HEK293T (cell line): ENCODE data around the gene NME1.

Experiments used
- CTCF ChIA-PET: fragments of 350-600 bp; formaldehyde crosslinking; extraction: SDS; loops from one replicate; lab custom pipeline; 2021; ENCODE audit warnings: antibody characterized with exemption, inconsistent platforms; lab: Yijun Ruan, JAX
- POLR2A ChIA-PET: fragments of 350-600 bp; formaldehyde crosslinking; extraction: SDS; loops from one replicate; lab custom pipeline; 2020; ENCODE audit warnings: antibody characterized with exemption, inconsistent platforms; lab: Yijun Ruan, JAX
- DNase-seq: peaks from one replicate; pipeline ENCODE4 v3.0.0; 2012; ENCODE audit warnings: mixed read lengths; ENCODE audit errors: extremely low spot score
- BHLHE40 ChIP-seq: fragments of 450-650 bp; IDR thresholded peaks from 2 replicates; pipeline ENCODE4 v1.6.1; 2016; ENCODE audit warnings: mild to moderate bottlenecking, moderate library complexity, borderline replicate concordance
- CTBP1 ChIP-seq: fragments of 450-650 bp; IDR thresholded peaks from 2 replicates; pipeline ENCODE4 v1.6.1; 2016; ENCODE audit warnings: borderline replicate concordance
- ELF4 ChIP-seq: fragments of 450-650 bp; IDR thresholded peaks from 2 replicates; pipeline ENCODE4 v1.6.1; 2017; ENCODE audit warnings: antibody characterized with exemption
- FOXA1 ChIP-seq: fragments of 450-650 bp; IDR thresholded peaks from 2 replicates; pipeline ENCODE4 v1.6.1; 2016; ENCODE audit warnings: mild to moderate bottlenecking
- FOXK2 ChIP-seq: fragments of 450-650 bp; IDR thresholded peaks from 2 replicates; pipeline ENCODE4 v1.6.1; 2016; ENCODE audit warnings: mild to moderate bottlenecking
- FOXM1 ChIP-seq: fragments of 450-650 bp; IDR thresholded peaks from 2 replicates; pipeline ENCODE4 v1.6.1; 2017; ENCODE audit warnings: mild to moderate bottlenecking, borderline replicate concordance
- HDGF ChIP-seq: fragments of 450-650 bp; IDR thresholded peaks from 2 replicates; pipeline ENCODE4 v1.6.1; 2017; ENCODE audit warnings: antibody characterized with exemption, borderline replicate concordance
- L3MBTL2 ChIP-seq: fragments of 450-650 bp; conservative IDR thresholded peaks from 2 replicates; pipeline ENCODE4 v1.6.1; 2016; ENCODE audit warnings: mild to moderate bottlenecking
- LEF1 ChIP-seq: fragments of 450-650 bp; IDR thresholded peaks from 2 replicates; pipeline ENCODE4 v1.6.1; 2017; ENCODE audit warnings: mild to moderate bottlenecking, borderline replicate concordance
- NFRKB ChIP-seq: fragments of 450-650 bp; IDR thresholded peaks from 2 replicates; pipeline ENCODE4 v1.6.1; 2016; ENCODE audit warnings: mild to moderate bottlenecking, moderate library complexity
- SP1 ChIP-seq: fragments of 450-650 bp; IDR thresholded peaks from 2 replicates; pipeline ENCODE4 v1.6.1; 2017
- SUZ12 ChIP-seq: fragments of 450-650 bp; IDR thresholded peaks from 2 replicates; pipeline ENCODE4 v1.6.1; 2016; ENCODE audit warnings: mild to moderate bottlenecking
- TARDBP ChIP-seq: fragments of 450-650 bp; IDR thresholded peaks from 2 replicates; pipeline ENCODE4 v1.6.1; 2016
- ZNF384 ChIP-seq: fragments of 450-650 bp; IDR thresholded peaks from 2 replicates; pipeline ENCODE4 v1.6.1; 2016
- TF ChIP-seq, protein P1 (sequence below): fragments of 450-650 bp; IDR thresholded peaks from 2 replicates; pipeline ENCODE4 v1.6.1; 2016

NME1 gene

DNA sequence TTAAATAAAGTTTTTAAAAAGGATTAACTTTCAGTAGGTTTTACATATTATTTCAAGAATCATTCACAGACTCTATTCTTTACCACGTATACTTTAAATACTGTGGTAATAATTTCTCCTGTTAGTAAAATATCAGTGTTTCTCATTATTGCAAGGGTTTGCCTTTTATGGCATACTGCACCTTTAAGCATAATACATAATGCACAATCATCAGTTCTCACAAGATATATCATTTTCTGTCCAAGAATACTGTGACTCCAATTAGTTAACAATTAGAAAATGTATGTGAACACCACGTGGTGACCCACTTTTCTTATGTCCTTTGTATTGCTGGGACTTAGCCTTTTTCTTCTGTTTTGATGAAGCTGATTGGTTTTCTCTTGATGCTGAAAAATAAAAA, 38.5 kb downstream of the NME1 start:
- POLR2A ChIA-PET = no interaction called here
- DNase-seq = no peak
- CTCF ChIA-PET = no interaction called here
- TF ChIP-seq, protein P1, sequence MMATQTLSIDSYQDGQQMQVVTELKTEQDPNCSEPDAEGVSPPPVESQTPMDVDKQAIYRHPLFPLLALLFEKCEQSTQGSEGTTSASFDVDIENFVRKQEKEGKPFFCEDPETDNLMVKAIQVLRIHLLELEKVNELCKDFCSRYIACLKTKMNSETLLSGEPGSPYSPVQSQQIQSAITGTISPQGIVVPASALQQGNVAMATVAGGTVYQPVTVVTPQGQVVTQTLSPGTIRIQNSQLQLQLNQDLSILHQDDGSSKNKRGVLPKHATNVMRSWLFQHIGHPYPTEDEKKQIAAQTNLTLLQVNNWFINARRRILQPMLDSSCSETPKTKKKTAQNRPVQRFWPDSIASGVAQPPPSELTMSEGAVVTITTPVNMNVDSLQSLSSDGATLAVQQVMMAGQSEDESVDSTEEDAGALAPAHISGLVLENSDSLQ = no peak

DNA sequence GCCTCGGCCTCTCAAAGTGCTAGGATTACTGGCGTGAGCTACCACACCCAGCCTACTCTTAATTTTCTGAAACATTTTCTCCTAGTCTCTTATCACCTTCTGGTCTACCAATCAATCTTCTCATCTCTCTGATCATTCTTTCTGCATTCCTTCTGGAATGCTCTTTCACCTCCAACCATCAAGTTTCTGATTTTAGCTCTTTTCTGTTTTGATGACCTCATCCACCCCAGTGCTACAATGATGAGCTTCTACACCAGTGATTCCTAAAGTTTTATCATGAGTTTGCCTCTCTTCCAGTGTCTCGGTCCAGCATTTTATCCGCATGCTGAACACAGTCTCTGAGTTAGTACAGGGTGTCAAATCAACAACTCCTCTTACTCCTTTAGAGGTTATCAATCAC, 44.4 kb downstream of the NME1 start:
- CTCF ChIA-PET = no interaction called here
- TF ChIP-seq BHLHE40 (no peak), SUZ12 (no peak), ZNF384 (no peak), FOXM1 (no peak), TARDBP (no peak), L3MBTL2 (no peak), SP1 (no peak), FOXK2 (no peak), CTBP1 (no peak), NFRKB (no peak), ELF4 (no peak), FOXA1 (no peak), HDGF (no peak), LEF1 (no peak)
- TF ChIP-seq, protein P1 = no peak
- DNase-seq = no peak
- POLR2A ChIA-PET = no interaction called here

DNA sequence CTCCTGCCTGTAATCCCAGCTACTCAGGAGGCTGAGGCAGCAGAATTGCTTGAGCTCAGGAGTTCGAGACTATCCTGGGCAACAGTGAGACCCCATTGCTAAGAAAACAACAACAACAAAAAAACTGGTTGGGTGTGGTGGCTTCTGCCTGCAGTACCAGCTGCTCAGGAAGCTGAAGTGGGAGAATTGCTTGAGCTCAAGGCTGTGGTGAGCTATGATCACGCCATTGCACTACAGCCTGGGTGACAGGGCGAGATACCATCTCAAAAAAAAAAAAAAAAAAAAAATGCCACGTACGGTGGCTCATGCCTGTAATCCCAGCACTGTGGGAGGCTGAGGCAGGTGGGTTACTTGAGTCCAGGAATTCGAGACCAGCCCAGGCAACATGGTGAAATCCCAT, 46.9 kb downstream of the NME1 start:
- CTCF ChIA-PET = no interaction called here

DNA sequence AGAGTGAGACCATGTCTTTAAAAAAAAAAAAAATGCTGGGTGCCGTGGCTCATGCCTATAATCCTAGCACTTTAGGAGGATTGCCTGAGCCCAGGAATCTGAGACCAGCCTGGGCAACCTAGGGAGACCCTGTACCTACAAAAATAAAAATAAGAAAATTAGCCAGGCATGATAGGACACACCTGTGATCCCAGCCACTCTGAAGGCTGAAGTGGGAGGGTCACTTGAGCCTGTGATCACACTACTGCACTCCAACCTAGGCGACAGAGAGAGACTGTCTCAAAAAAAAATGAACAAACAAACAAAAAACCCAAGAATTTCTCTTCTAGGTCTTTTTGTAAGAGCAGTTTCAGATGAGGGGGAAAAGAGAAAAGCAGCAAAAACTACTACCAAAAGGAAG, 47.5 kb downstream of the NME1 start:
- ChIA-PET CTCF (no interaction called here), POLR2A (no interaction called here)
- no peak for DNase-seq
- TF ChIP-seq SP1 (no peak), L3MBTL2 (no peak), LEF1 (no peak), ZNF384 (no peak), FOXK2 (no peak), FOXM1 (no peak), SUZ12 (no peak), NFRKB (no peak), CTBP1 (no peak), TARDBP (no peak), FOXA1 (no peak), ELF4 (no peak)
- TF ChIP-seq, protein P1 = no peak

More for the DNA sequence above, 46.9 kb downstream of the NME1 start:
- DNase-seq = no peak
- TF ChIP-seq BHLHE40 (no peak), ZNF384 (no peak), NFRKB (no peak), TARDBP (no peak), L3MBTL2 (no peak), FOXK2 (no peak), SUZ12 (no peak), FOXM1 (no peak)
- TF ChIP-seq, protein P1 = no peak
- POLR2A ChIA-PET = no interaction called here

DNA sequence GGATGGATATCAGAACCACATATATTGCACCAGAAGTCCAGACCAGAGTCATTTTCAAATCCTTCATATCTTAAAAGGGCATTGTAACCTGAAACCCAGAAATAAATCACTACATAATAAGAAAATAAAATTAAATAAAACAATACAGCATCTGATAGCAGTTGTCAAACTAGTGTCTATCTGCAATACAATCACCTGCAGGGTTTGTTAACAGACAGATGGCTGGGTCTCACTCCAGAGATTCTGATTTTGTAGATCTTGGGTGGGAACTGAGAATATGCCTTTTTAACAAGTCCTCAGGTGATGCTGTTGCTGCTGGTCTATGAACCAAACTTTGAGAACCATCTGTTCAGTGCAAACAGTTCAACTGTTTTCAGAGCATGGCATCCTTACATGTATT, 50.5 kb downstream of the NME1 start:
- POLR2A ChIA-PET = no interaction called here
- CTCF ChIA-PET = no interaction called here
- TF ChIP-seq CTBP1 = no peak
- TF ChIP-seq BHLHE40 = no peak
- TF ChIP-seq, protein P1 = no peak
- TF ChIP-seq LEF1 = no peak
- no peak for TF ChIP-seq SUZ12
- TF ChIP-seq L3MBTL2 = no peak
- TF ChIP-seq SP1 = no peak
- TF ChIP-seq FOXK2 = no peak
- no peak for TF ChIP-seq FOXA1
- no peak for TF ChIP-seq FOXM1
- no peak for TF ChIP-seq HDGF
- TF ChIP-seq ZNF384 = no peak
- no peak for TF ChIP-seq ELF4
- DNase-seq = no peak
